NCI-H1092 (cell line): ENCODE results near the gene LARP4B.

Source experiments
- DNase-seq: peaks from one replicate; lab custom pipeline; 2025; lab: John Stamatoyannopoulos, UW

Gene LARP4B

GRCh38 chr10:767794-768193 is 163.7 kb downstream of the LARP4B start:
- DNase-seq, result no peak

GRCh38 chr10:767211-767610 is 164.3 kb downstream of the LARP4B start:
- no peak for DNase-seq

- DNase-seq, result no peak
Measured at GRCh38 chr10:761376-761775, 170.1 kb downstream of the LARP4B start.

GRCh38 chr10:760622-761021 is 170.9 kb downstream of the LARP4B start:
- no peak for DNase-seq

GRCh38 chr10:759898-760477 is 171.5 kb downstream of the LARP4B start:
- DNase-seq, result no peak
